NCI-H2171 treated with DMSO at 0.1 percent for 48 hours (cell line): ENCODE measurements around the gene PNMA6E.
"Not testable (repeated sequence)": the region's sequence is repeated elsewhere in the genome, so short reads cannot be mapped to it uniquely, and the experiment has no call there.

Experiments used
- DNase-seq: peaks from one replicate; lab custom pipeline; 2025; lab: John Stamatoyannopoulos, UW

The PNMA6E gene

DNA sequence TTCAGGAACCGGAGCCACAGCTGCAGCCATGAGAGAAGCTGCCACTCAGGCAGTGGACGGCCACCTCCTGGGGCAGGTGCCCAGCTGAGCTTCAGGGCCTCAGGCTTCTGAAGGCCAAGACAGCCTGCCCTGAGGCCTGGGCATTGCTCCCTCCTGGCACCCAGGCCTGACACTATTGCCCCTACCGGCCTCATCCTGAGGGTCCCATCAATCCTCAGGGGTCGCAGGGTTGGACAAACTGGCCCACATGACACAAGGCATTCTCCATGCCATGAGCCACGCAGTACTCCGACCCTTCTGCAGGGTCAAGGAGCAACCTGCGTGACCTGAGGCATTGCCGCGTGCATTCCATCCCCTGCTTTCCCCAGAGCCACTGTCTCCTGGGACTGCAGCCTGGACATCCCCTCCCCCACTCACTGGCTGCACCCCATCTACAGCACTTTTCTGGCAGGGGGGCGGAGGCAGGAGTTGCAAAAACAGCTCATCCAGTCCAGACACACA lies 7.1 kb upstream of the PNMA6E start:
- no peak for DNase-seq

DNA sequence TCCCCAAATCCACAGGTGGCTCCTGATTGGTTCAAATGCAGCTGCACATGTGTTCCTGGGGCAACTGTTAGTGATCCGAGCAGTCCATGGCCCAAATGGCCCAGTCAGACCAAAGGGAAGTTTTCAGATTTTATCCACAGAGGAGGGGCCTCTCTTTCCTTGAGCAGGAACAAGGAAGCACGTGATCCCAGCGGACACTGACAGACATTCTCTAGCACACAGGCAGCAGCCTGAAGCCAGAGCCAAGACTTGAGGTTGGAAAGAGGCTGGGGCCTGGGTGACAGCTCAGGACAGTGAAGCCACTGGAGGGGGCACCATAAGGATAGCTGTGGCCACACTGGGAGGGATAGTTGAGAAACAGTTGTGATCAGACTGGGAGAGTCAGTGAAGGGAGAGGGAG lies 6.6 kb upstream of the PNMA6E start:
- no peak for DNase-seq

DNA sequence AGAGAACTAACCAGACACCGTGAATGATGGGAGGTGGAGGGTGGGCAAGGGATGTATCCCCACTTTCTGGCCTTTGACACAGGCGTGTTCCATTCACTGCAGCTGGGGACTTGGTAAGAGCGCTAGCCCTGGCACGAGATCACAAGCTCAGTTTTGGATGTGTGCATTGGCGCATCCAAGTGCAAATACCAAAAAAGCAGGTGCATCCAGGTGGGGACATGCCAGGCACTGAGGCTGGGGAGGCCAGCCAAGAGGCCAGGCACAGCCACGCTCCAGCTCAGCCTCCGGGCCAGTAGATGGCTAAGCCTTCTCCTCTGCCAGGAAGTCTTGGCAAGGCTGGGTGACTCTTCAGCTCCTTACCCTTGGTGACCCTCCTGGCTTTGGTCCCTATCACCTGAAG lies 5.8 kb upstream of the PNMA6E start:
- DNase-seq, result no peak

DNA sequence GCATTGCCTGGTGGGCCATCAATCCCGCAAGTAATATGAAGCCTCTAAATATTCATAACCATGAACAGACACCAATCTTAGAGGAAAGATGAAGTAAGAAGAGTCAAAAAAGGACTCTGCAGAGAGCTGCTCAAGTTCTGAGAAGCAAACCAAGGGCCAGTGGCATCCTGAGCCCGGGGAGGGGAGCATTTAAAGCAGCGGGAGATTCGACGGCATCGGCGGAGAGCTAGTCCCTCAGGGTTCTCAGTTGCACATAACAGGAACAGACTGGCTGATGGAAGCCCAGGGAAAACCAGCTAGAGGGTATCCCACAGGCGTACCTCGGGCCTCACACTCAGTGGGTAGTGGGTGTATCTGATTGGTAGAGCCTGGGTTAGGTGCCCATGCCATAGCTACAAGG lies 4.9 kb upstream of the PNMA6E start:
- DNase-seq, result no peak

DNA sequence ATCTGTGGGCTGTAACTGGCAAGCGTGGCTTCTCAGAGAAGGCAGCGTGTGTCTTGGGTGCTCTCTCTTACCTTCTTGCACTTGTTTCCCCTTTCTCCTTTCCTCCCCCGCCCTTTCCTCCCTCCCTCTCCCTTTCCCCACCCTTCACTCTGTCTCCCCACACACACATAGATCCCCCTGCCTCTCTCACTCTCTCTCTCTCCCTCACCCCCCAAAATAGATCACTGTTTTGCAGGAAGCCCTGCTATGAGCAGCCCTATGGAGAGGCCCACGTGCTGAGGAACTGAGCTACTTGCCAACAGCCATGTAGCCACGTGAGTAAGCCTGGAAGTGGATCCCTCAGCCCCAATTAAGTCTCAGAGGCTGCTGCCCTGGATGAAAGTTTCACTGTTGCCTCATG lies 4.3 kb upstream of the PNMA6E start:
- no peak for DNase-seq

DNA sequence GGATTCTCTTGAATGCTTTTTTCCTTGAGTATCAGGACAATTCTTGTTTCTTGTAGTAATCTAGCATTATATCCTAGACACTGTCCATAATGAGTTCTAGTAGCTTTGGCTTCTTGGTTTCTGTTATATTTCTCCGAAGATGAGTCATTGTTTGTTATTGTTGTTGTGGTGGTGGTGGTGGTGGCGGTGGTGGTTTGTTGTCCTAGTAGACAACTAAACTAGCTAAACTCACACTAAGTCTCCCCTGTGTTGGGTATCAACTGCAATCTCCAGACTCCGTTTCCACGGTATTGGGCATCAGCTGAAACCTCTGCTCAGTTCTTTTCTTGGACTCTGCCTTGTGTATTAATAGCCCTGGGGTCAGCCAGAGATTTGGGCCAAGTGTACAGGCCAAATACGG lies 3.2 kb upstream of the PNMA6E start:
- DNase-seq, result not testable (repeated sequence)

DNA sequence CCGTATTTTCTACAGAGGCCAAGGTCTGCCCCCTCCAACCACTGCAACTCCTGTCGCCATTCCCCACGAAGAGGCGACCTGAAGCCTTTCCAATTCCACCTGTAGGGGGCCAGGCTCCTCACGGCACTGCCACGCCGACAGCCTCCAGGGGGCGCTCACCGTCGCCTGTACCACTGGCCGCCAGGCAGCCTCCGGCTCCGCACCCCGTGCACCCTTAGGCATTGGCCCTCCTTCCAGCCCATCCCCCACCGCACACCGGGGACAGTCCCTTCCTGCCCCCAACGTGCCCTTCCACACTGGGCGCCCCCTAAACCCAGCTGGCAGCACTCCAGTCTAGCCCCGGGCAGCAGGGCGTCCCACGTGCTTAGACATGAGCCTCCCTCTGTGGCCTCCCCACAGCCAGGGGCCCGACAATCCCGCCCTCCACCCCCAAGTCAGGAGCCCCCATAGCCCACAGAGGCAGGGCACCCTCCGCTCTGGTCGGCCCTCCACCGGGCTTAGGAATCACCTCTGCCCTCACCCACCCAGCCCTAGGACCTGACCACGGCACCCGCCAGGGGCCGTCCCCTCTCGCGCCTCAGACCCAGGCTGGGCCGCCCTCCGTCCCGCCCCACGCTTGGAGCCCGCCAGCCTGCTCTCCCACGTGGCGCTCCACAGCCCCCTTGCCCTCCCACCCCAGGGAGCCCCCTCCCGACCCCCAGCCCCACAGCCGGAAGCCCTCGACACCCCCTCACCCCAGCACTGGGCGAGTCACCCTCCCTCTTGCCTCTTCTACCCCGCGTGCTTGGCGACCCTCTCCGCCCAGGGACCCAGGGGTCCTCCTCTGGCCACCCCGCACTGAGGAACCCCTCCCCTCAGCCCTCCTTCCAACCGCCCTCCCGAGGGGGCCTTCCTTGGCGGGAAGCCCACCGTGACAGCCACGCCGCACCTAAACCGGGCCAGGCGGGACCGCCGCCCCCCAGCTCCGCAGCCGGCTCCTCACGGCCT lies 711 bp downstream of the PNMA6E start:
- no peak for DNase-seq

DNA sequence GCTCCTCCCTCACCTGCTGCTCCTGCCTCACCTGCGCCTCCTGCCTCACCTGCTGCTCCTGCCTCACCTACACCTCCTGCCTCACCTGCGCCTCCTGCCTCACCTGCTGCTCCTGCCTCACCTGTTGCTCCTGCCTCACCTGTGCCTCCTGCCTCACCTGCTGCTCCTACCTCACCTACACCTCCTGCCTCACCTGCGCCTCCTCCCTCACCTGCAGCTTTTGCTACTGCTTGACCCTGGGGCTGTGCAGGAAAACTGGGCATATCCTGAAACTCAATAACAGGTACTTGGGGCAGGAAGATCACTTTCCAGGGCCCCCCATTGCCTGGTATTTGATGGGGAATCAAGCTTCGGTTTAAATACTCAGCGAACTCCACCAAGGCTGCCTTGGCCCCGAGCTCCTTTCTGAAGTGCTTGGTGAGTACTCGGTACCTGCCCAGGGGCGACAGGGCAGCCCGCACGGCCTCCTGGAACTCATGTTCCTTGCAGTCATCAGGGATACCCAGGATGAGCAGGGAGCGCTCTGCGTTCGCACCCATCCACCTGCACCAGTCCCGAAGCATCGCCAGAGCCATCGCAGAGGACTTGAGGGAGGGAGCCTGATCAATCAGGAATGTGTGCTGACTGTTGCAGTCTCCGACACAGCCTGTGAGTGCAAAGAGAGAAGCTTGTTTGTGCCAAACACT lies 2.7 kb downstream of the PNMA6E start:
- DNase-seq, result no peak

DNA sequence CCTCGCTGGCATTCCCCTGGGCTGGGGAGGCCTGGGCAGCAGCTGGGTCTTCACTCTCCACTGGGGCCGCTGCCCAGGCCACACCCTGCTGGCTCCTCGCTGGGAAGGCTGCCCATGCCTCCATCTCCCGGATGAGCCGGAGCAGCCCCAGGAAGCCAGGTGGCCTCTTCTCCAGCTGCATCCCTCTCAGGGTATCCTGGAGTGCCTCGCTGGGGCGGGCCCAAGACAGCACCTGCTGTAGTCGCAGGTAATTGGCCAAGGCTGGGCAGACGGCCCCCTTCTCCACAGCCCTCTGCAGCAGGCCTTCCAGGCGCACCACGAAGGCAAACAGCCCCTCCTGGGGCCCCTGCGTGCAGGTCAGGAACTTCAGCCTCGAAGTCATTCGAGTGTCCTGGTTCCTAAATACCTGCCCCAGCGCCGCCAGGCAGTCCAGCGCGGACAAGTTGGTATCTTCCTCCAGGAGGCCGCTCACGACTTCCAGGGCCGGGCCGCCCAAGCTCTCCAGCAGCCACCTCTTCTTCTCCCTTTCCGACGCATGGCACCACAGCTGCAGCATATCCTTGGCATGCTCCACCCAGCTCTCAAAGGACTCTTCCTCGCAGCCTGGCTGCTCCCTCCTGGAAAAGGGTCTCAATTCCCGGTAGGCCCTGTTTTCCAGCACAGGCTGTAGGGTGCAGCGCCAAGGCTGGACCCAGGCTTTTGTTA lies 3.7 kb downstream of the PNMA6E start:
- DNase-seq, result peak; percentile 42

DNA sequence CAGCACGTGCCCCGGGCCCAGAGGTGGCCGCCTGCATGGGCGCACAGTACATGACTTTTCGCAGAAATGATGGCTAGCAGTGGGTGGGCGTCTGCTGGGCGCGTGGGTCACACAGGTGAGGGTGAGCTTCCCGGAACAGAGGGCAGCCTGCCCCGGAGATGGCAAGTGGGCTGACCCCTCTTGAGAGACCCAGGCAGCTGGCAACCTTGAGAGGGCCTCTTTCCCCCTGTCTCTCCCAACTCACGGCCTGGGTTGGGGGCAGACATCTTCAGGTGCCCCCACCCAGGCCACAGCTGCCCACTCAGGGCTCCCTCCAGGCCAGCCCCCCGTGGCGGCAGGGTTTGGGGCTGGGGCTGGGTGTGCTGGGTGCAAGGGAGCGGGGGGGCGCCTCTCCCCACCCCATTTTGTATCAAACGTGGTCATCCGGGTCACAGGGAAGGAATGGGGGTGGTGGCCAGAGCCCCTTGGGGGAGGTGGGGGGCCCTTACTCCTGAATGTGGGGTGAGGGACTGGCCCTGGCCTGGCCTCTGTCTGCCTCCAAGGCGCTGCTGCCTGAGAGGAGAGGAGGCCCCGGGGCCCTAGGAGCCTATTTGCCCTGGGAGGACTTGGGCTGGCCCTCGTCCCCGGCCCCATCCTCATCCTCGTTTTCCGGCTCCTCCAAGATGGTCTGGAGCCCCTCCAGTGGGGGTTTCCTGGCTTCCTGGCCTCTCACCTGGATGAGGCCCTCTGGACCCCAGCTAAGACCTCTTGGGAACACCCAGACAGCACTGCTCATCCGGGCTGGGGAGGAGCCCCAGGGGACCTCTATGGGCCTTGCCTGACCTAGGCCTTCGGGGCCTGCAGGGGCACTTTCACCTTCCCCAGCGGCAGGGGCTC lies 4.6 kb downstream of the PNMA6E start:
- DNase-seq, result no peak

DNA sequence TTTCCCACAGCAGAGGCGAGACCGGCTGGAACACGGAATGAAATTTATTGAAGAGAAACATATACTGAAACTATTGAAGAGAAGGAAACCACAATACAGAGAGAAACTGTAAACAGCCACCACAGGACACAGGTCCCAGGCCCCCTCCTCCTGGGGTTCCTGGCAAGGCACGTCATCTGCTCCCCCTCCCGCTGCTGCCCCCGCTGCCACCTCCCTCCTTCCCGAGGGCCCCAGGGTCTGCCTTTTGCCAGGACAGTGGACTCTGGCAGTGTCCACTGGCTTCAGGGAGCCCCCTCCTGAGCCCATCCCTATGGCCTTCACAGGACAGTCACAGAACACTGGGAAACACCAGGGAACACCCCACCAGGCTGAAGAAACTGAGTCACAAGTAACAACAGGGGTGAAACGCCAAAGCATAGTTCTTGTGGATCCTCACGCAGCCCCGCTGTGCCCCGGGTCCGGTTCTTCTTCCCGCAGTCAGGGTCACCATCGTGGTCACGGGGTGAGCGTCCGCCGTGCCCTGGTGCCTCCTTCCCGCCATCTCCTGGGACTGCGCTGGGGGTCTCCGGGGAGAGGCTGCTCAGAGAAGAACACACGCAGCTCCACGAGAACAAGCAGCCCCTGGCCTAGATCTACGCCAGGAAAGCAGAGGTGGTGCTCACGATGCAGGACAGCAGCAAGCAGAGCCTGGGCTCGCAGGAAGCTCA lies 5.4 kb downstream of the PNMA6E start:
- DNase-seq, result no peak

DNA sequence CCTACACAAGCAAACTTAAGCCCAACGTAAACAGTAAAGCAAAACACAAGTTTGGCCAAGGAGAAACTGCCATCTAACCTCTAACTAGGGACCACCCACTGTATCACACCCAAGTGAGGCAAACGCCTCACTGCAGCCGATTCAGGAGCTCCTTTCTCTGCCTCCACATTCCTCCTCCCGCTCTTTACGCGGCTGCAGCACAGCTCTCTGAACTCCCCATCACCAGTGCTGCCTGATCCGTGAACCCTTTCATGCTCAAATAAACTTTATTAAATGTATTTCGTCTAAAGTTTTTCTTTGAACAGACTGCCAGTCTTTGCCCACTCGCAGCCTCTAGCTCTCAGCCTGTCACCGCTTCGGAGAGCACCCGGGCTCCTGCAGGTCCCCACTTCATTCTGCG lies 6.5 kb downstream of the PNMA6E start:
- no peak for DNase-seq

DNA sequence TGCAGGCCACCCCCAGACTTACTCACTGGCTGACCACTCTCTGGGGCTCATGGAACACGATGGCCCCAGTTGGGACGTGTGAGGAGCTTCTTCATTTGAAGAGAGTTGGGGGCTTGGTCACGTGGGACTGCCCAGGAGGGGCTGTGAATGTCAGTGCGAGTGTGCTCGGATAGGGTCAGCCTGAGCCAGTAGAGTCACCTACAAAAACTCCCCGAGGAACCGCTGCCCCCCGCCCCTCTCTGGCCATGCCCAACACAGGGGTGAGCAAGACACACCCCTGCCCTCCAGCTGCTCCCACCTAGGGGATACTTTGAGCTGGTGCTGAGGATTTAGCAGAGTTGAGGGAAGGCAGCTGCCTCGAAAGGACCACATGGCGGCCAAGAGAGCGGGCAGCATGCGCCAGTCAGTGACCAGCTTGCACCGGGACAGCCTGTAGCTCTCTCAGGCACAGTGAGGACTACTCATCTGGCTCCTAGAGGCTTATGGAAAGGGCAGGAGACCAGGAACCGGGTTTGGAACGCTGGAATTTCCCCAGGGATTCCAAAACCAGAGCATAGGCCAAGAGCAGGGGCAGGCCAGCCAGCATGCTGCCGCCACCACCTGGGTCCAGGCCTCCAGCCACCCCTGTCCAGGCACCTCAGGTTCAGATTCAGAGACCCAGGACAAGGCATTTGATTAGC lies 8.4 kb downstream of the PNMA6E start:
- no peak for DNase-seq

DNA sequence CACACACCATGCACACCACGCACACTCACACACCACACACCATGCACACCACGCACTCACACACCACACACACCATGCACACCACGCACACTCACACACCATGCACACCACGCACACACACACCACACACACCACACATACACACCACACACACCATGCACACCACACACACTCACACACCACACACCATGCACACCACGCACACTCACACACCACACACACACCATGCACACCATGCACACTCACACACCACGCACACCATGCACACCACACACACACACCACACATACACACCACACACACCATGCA lies 11.7 kb downstream of the PNMA6E start:
- not testable (repeated sequence) for DNase-seq

DNA sequence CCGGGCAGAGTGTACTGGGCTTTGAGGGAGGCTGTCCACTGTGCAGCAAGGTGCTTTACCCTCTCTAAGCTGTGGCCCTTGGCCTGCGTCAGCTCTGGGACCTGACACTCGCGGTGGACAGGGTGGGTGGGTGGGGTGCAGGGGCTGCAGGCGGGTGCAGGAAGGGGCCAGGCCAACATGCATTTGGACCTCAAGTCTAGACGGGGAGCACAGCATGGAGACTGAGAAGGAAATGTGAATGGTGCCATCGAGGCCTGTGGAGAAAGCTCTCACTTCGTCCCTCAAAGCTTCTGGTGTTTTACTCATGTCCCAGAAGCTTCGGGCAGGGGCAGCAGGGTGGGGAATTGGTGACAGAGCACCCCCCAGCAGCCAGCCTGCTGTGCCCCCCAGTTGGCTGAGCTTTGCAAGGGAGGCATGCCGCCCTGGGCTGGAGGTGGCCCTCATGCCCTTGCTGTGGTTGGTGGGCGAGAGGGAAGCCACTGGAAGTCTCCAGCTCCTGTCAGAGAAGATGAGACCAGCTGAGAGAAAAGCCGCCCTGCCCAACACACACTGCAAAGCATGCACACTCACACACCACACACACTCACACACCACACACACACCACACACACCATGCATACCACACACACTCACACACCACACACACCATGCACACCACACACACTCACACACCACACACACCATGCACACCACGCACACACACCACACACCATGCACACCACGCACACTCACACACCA lies 12.3 kb downstream of the PNMA6E start:
- DNase-seq, result no peak

DNA sequence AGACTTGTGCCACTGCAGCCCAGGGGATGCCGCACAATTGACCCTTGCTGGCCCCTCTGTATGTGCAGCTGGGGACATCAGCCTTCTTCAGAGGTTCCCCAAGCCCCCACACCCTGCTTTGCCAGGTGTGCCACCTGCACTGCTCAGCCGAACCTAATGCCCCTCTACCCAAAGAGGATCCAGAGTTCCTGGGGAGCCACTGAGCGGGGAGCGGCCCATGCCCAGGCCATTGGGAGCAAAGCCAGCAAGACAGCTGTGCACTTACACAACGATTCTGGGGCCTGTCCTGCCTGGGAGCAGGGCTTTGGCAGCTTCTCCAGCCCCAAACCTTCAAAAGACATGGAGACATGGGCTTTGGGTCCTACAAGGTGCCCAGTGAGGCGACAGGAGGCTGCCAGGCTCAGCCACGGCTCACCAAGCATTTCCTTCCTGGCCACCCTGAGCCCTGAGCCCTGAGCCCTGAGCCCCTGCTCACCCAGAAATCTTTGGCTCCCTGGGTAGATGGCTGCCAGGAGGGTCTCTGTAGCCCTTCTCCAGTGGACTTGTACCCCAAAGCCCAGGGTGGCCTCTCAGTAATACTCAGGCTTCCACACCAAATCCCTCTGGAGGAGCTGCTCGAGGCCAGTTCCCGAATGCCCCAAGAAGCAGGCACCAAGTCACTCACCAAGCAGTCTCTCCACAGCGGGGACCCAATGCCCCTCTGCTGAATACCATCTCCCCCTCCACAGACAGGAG lies 13.0 kb downstream of the PNMA6E start:
- DNase-seq, result no peak

DNA sequence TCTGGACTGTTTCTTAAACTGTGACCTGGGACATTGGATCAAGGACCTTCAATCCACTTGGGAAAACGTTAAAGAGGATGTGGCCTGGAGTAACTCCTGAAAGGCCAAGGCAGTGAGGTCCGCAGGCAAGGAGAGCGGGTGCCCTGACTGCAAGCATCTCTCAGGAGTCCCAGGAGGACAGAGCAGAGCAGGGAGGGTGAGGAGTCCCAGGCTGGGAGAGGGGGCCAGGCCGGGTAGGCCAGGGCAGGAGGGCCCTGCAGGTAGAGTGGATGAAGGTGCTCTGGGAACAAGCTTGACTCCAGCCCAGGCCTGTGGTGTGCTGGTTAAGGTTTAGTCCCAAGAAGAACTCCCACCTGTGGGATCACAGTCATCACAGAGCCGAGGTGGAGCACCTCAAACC lies 13.8 kb downstream of the PNMA6E start:
- no peak for DNase-seq

DNA sequence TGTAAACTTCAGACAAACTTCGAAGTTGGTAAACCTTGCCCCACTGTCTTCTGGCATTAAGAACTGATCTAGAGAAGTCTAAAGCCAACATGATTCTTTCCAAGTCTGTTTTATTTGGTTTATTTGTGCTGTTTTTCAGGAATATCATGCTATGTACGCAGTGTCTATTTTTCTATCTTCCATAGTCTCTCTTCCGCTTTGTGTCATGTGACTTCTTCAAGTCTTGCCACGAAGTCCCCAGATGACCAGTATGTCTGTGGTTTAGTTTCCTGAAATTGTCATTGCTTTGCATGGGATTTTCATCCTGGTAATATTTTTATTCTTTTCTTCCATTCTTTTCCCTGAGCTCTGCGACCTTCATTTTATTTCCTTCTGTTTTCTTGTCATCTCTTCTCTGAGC lies 15.1 kb downstream of the PNMA6E start:
- no peak for DNase-seq

DNA sequence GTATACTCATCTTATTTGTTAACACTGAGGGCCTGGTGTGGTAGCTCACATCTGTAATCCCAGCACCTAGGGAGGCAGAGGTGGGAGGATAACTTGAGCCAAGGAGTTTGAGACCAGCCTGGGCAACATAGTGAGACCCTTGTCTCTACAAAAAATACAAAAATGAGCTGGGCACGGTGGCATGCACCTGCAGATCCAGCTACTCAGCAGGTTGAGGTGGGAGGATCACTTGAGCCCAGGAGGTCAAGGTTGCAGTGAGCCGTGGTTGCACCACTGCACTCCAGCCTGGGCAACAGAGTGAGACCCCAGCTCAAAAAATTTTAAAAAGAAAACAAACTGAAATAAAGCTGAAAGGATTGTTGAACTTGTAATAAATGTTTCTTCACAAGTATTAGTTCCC lies 16.2 kb downstream of the PNMA6E start:
- DNase-seq, result not testable (repeated sequence)
